ENCODE results near the gene NFYA.

Gene NFYA

DNA sequence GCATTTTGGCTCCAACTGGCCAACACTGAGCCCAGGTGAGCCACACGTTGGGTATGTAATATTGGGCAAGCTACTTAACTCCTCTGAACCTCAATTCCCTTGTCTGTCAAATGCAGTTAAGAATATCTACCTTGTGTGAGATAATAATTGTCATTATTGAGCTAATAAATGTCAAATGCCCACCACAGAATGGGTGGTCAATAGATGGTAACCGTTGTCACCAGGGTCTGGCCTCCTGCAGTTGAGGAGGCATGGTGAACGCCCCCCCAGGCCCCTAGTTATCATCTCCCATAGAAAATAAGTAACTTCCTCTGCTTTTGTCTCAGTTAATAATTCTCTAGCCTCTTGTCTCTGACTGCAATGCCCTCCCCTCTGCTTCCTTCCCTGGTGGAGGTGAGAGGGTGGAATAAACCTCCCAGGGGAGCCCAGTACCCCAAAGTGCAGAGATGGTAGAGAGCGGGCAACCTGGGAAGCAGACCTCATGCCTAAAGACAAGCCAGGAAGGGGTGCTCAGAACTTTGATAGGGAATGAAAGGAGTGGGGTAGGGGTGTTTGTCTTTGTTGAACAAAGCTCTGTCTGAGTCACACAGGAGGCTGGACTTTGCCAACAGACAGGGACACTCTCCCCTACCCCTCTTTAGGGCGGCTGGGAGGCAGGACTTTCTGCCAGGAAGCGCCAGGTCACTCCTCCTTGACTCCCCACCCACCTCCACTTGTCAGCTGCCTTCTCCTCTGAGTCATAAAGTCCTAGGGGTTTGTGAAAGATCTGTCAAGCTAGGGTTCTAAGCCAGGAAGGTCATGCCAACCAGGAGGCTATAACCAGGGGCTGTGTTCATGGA lies 32.5 kb upstream of the NFYA start:
- peak; percentile 60 for DNase-seq (ENCODE audit: insufficient read length, low spot score)
- no peak for FAIRE-seq

DNA sequence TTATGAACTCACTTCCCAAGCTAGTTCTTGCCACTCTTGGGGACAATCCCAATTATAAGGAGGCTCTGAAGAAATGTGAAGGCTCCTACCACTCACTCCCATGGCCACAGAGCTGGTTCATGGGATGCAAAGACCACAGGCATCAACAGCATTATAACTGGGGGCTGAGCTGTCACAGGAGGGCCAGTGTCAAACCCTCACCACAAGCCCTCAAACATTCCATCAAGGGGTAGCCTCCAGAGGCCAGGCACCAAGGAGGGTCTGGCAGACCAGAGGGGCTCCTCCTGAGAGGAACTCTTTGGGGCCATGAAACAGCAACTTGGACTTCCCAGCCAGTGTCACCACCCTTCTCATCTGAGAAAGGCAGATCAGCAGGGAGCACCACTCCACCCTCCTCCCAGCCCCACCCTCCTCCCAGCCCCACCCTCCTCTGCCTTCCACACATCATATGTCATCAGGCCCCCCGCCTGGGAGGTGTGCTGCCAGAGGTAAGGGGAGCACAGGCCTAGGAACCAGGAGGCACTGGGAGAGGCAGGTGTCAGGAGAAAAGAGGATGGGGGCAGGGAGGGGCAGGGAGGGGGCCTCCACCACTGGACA lies 31.7 kb upstream of the NFYA start:
- no peak for DNase-seq (ENCODE audit: insufficient read length, low spot score)
- FAIRE-seq, result no peak

More for the DNA sequence above, 32.5 kb upstream of the NFYA start:
- TF ChIP-seq POLR2A (IDR thresholded peaks at IDR 0.05; ENCODE audit: low read depth, low read length), result no peak

DNA sequence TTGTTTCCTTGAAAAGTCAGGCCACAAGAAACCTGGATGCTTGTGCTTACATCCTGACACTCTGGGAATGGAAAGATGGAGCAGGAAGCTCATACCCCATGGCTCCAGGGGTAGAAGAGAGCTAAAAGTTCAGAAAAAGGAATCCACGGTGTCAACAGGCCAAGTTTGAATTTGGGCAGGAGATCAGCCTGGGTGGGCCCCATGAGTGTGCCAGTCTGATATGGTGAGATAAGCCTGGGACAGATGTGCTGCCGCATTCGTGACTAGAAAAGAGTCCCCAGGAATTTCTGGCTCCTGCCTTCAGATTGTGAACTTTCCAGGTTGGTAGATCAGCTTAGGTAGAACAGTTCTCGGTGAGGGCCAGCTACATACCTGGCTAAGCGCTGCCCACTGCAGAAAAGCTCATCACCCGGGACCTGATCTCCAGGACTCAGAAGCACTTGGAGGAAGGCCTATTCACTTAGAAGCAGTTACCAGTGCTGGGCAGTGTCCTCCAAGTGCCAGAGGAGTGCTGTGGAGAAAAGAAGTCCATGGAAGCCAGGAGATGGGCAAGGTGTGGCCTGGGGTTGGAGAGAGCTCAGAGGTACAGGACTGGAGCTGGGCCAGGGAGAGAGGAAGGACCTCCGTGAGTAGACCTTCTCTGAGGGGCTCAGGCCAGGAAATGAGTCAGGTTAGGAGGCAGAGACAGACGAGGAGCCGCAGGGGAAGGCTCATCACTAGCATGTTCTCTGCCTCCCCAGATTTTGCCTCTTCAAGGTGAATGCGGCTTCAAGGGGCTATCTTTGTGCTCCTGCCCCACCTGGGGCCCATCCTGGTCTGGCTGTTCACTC lies 30.3 kb upstream of the NFYA start, which contains the start of gene TSPO2:
Gene TSPO2 (plus strand): TSS at position 242 of the 830 bp plus-strand sequence. CDS start 519 bp downstream, at position 761.
- TF ChIP-seq POLR2A (IDR thresholded peaks at IDR 0.05; ENCODE audit: low read depth, low read length), result no peak
- DNase-seq (ENCODE audit: insufficient read length, low spot score), result no peak
- FAIRE-seq, result no peak

More for the DNA sequence above, 31.7 kb upstream of the NFYA start:
- no peak for TF ChIP-seq POLR2A (IDR thresholded peaks at IDR 0.05; ENCODE audit: low read depth, low read length)

DNA sequence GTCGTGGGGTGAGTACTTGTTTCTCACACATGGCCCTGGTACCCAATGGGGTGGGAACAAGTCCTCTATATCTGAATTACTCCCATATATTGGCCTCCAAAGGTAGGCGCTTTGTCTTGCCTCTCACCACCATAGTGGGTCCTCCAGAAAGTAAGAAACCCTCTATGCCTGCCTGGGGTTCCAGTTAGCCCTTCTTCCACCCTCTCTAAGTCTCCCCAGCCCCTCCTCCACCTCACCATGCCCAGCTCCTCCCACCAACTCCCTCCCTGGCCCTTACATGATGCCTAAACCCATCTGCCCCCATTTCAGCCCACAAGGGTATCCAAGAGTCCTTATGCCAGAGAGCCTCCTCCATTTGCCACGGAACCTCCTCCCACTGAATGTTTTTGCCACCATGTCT lies 29.6 kb upstream of the NFYA start:
- DNase-seq (ENCODE audit: insufficient read length, low spot score) (no peak), FAIRE-seq (no peak)
- TF ChIP-seq POLR2A (IDR thresholded peaks at IDR 0.05; ENCODE audit: low read depth, low read length), result no peak

DNA sequence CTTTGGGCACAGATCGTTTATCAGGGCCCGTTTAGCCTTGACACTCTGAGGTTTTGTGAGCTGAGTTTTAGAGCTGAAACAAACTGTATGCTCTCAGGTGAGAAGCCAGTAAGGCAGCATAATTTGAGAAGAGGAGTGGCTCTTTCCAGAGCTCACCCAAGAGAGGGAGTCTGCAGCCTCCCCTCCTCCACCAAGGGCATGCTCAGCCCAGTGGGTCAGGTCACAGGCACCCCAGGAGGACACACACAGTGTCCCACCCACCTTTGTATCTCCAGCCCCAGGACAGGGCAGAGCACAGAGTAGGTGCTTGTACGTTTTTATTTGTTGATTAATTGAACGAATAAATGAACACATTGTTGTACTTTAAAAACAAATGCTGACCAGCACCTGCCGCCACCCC lies 27.1 kb upstream of the NFYA start:
- no peak for DNase-seq (ENCODE audit: insufficient read length, low spot score)

DNA sequence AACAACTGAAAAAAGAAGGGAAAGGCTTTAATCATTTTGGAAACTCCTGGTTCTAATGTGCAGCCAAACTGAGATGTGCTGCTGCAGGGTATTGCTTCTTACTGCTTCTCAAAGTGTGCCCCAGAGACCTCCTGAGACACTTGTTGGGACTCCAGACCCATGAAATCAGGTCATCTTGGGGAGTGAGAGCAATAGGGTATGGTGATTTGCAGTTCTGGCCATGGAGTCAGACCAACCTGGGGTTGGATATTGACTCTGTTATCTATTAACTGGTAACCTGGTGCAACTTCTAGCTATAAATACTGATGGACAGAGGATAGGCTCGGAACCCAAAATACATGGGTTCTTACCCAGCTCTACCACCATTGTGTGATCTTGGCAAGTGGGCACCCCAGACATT lies 26.7 kb upstream of the NFYA start:
- FAIRE-seq (no peak), DNase-seq (ENCODE audit: insufficient read length, low spot score) (no peak)
- TF ChIP-seq POLR2A (IDR thresholded peaks at IDR 0.05; ENCODE audit: low read depth, low read length), result no peak

More for the DNA sequence above, 27.1 kb upstream of the NFYA start:
- FAIRE-seq, result no peak
- TF ChIP-seq POLR2A (IDR thresholded peaks at IDR 0.05; ENCODE audit: low read depth, low read length), result no peak

DNA sequence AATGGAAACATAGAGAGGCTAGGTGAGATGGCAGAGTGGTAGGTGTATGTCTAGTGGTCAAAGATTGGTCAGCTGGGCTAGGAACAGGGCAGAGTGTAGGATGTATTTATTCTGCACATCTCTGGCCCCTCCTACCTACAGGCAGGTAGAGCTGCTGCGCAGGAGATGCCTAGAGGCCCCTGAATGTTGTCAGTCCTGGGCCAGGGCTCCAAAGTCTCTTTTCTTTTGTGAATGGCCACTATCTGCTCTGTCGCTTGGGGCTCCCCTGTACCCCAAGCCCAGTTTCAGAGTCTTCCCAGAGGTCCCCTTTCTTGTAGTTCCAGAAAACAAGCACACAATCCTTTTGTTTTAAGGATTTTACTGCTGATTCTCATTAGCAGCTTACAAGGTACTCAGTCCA lies 25.5 kb upstream of the NFYA start:
- FAIRE-seq, result no peak
- TF ChIP-seq POLR2A (IDR thresholded peaks at IDR 0.05; ENCODE audit: low read depth, low read length), result no peak
- DNase-seq (ENCODE audit: insufficient read length, low spot score), result no peak

DNA sequence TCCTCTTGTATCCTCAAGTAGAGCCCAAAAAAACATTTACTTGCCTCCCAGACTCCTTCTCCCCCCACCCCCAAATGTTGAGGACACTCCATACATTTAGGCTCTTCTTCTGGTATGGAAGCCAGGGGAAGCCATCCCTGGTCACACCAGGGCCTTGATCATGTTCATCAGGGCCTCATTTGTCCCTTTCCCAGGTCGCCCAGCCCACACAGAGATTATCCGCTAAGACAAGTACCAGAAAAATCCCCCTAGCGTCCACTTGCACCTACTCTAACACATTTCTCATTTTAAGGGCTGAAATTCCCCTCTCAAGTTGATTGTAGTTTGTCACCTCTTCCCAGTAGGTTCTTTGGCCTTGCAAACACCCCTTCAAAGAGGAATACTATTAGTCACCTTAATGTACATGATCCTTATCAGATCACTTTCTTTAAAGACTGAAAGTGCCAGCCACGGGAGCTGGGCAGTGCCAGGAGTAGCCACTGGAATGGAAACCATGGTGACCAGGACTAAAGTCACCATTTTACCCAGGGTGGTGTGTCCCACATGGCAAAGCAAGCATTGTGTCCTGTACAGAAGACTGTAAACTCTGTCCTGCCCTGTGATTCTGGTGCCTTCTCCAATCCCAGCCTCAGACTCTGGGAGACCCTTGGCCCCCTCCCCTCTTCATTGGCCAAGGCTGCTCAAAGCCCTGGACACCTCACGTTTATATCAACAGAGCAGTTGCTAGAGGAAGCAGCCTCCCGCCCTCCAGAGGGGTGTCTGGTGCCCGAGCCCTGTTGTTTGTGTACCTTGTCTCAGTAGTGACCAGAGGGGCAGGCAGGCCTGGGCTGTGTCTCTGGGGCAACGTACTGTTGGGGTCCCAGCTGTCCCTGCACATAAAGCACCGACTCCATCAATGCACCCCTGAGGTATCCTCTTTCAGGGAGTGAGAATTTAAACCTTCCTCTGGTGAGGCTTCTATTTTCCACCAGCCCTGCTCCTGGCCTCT lies 24.7 kb upstream of the NFYA start:
- TF ChIP-seq POLR2A (IDR thresholded peaks at IDR 0.05; ENCODE audit: low read depth, low read length), result no peak
- DNase-seq (ENCODE audit: insufficient read length, low spot score) (no peak), FAIRE-seq (no peak)

DNA sequence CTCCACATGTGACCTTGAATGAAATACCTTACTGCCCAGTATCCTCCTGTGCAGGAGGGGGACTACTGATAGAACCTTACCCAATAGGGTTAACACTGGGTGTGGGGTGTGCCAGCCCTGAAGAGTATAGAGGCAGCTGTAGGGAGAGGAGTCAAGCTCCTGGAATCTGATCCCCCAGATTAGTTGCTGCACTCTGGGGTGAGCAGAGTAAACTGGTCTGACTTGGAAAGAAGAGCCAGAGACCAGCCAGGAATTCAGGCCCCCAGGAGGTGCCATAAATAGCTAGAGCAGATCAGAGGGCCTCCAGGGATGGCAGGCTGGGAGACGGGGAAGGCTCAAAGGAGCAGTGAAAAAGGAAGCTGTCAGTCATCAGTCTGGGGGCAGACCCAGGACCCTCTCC lies 23.3 kb upstream of the NFYA start:
- TF ChIP-seq POLR2A (IDR thresholded peaks at IDR 0.05; ENCODE audit: low read depth, low read length), result no peak
- FAIRE-seq, result no peak
- no peak for DNase-seq (ENCODE audit: insufficient read length, low spot score)

DNA sequence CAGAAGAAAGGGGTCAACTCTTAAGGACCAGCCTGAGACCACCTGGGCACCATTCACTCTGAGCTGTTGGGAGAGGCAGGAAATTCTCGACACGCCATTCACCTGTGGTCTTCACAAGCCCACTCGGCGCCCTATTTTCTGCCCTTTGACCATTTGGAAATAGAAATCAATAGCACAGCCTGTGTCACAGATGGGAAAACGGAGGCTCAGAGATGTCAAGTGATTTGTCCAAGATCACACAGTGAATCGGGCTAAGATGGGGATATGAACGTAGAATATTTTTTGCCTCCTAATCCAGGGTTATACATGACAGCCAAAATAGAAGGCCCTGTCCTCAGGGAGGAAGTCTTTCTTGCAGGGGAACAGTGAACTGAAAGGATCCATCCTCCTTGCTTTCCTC lies 22.8 kb upstream of the NFYA start:
- FAIRE-seq, result no peak
- no peak for TF ChIP-seq POLR2A (IDR thresholded peaks at IDR 0.05; ENCODE audit: low read depth, low read length)
- DNase-seq (ENCODE audit: insufficient read length, low spot score), result no peak

DNA sequence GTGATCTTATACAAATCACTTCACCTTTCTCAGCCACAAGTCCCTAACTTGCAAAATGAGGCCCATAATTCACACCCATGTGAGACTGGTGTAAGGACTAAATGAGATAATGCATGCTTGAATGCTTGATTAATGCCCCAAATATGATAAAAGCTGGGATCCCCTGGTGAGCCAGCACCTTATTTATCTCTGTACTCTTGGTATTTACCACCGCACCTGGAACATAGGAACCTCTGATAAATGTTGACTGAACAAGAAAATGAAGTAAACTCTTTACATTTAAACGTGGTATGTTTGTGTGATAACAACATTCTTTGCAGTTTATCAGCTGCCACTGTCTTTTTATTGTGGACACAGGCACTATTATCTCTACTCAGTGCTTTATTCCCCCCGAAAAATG lies 22.2 kb upstream of the NFYA start:
- FAIRE-seq (no peak), DNase-seq (ENCODE audit: insufficient read length, low spot score) (no peak)
- TF ChIP-seq POLR2A (IDR thresholded peaks at IDR 0.05; ENCODE audit: low read depth, low read length), result no peak

DNA sequence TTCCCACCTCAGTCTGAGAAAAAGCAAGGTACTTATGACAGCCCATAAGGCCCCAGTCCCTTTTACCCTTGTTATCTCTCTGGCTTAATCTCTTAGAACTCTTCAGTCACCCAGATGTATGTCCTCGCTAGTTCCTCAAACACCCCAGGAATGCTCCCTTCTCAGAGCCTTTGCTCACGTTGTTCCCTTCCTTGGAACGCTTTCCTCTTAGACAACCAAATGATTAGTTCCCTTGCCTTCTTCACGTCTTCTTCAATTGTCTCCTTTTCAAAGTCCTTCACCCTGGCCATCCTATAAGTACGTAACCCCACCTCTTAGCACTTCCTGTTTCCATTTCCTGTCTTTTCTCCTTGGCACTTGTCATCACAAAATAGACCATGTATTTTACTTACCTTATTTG lies 20.9 kb upstream of the NFYA start:
- FAIRE-seq (no peak), DNase-seq (ENCODE audit: insufficient read length, low spot score) (no peak)
- TF ChIP-seq POLR2A (IDR thresholded peaks at IDR 0.05; ENCODE audit: low read depth, low read length), result no peak

DNA sequence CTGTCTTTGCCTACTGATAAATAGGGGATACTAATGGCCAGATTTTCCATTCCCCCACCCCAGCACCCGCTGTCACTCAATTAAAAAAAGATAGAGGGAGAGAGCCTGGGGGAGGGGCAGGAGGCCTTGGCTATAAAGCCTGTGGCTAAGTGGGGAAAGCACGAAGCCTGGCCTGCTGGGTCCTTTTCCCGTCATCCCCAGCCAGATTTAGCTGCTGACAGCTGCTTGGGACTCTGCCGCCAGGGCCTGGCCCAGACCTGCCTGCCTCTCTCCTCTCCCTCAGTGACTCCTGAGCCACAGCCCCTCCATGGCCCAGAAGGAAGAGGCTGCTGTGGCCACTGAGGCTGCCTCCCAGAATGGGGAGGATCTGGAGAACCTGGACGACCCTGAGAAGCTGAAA lies 19.7 kb upstream of the NFYA start, which contains the start of gene APOBEC2:
Gene APOBEC2 (plus strand): TSS at position 162 of the 400 bp plus-strand sequence. CDS start 146 bp downstream, at position 308.
- FAIRE-seq (no peak), DNase-seq (ENCODE audit: insufficient read length, low spot score) (no peak)
- no peak for TF ChIP-seq POLR2A (IDR thresholded peaks at IDR 0.05; ENCODE audit: low read depth, low read length)

Data from H54 (cell line).